ENCODE measurements around the gene TAPBP.

DNA sequence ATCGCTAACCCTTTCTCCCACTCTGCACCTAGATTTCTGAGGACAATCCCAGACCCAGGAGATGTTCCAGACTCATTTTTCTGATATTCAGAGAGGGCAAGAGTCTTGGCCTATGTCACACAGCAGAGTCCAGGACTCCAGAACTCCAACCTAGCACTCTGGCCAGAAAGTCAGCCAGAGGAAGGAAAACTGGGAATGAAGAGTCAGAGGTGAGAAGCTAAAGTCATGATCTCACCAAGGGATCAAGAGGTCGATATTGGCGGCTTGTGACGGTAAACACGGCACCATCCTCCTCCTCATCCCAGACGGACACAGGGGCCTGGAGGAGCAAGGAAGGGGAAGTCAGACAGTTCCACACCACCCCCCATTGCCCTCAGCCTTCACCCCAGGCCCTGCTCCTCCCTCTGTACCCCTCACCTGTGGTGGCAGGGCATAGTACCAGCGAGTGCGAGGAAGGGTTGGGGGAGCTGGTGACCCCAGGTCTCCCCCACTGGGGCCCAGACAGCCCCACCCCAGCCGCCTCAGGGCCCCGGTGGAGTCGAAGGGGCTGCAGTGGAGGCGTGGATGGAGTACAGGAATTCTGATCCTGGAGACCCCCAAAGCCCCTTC, 17.0 kb downstream of the TAPBP start:
- TF ChIP-seq CTCF (IDR thresholded peaks at IDR 0.05; ENCODE audit: low read depth, low read length) = no peak
- no peak for TF ChIP-seq POLR2A (IDR thresholded peaks at IDR 0.05; ENCODE audit: extremely low read depth, insufficient read length)
